ENCODE measurements around the gene ATP2B2. TPM values are rescaled to one million over a fixed set of nuclear protein-coding genes. Genes with fewer than 3 reads are reported as not detected.

ATP2B2 gene
- total and polyA plus RNA-seq, 2 of the 8 experiments (the other 6 are each of a cell fraction or from before 2014, with no cell fraction given), result 0.14 to 1.2 TPM

DNA sequence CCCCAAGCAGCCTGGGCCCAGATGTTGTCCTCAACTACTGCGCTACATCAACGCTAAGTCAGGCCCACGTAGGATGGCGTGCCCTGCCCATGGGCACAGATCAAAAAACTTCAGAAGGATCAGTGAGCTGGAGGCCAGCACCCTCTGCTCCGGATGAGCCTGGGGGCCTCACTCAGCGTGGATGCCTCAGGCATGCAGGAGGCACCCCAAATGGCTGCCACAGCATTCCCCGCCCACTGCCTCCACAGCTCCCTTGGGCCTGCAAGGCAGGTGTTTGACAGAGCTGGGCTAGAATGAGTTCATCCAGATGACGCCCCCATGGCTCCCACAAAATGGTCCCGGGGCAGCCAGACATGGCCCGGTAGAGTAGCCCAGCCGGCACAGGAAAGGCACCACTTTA is 7.1 kb downstream of the ATP2B2 start (continued):
- TF ChIP-seq, protein P1, sequence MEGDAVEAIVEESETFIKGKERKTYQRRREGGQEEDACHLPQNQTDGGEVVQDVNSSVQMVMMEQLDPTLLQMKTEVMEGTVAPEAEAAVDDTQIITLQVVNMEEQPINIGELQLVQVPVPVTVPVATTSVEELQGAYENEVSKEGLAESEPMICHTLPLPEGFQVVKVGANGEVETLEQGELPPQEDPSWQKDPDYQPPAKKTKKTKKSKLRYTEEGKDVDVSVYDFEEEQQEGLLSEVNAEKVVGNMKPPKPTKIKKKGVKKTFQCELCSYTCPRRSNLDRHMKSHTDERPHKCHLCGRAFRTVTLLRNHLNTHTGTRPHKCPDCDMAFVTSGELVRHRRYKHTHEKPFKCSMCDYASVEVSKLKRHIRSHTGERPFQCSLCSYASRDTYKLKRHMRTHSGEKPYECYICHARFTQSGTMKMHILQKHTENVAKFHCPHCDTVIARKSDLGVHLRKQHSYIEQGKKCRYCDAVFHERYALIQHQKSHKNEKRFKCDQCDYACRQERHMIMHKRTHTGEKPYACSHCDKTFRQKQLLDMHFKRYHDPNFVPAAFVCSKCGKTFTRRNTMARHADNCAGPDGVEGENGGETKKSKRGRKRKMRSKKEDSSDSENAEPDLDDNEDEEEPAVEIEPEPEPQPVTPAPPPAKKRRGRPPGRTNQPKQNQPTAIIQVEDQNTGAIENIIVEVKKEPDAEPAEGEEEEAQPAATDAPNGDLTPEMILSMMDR (IDR thresholded peaks at IDR 0.05; ENCODE audit: control extremely low read depth in 1 of 3, insufficient read depth in 1 of 3, low read depth in 1 of 3, low read length in 3 of 3), result no peak
- no peak for TF ChIP-seq RAD21 (IDR thresholded peaks at IDR 0.05 in 1 of 2, conservative IDR thresholded peaks at IDR 0.05 in 1 of 2; ENCODE audit: low read depth in 2 of 2, low read length in 2 of 2)

Data from H1 (cell line).